Measurements from ENCODE around the gene MOCS1.

- no peak for TF ChIP-seq MAFK (IDR thresholded peaks at IDR 0.05; ENCODE audit: low read length)
- TF ChIP-seq PATZ1 (CRISPR knock-in tag; IDR thresholded peaks at IDR 0.05; ENCODE audit: borderline replicate concordance): no peak
- TF ChIP-seq MCM3 (IDR thresholded peaks at IDR 0.05): no peak
- TF ChIP-seq E2F3 (CRISPR knock-in tag; IDR thresholded peaks at IDR 0.05): no peak
- TF ChIP-seq, protein P1, sequence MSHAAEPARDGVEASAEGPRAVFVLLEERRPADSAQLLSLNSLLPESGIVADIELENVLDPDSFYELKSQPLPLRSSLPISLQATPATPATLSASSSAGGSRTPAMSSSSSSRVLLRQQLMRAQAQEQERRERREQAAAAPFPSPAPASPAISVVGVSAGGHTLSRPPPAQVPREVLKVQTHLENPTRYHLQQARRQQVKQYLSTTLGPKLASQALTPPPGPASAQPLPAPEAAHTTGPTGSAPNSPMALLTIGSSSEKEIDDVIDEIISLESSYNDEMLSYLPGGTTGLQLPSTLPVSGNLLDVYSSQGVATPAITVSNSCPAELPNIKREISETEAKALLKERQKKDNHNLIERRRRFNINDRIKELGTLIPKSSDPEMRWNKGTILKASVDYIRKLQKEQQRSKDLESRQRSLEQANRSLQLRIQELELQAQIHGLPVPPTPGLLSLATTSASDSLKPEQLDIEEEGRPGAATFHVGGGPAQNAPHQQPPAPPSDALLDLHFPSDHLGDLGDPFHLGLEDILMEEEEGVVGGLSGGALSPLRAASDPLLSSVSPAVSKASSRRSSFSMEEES (CRISPR knock-in tag; IDR thresholded peaks at IDR 0.05): no peak
- TF ChIP-seq ZNF780A (CRISPR knock-in tag; IDR thresholded peaks at IDR 0.05): no peak
- TF ChIP-seq YY1 (IDR thresholded peaks at IDR 0.05; ENCODE audit: borderline replicate concordance in 1 of 3, control insufficient read depth in 1 of 3, extremely low read depth in 1 of 3, insufficient read depth in 3 of 3, insufficient read length in 1 of 3, insufficient replicate concordance in 2 of 3, low read depth in 1 of 3, low read length in 2 of 3): no peak
- TF ChIP-seq SMAD4 (CRISPR knock-in tag; conservative IDR thresholded peaks at IDR 0.05): no peak
- TF ChIP-seq ZNF311 (CRISPR knock-in tag; IDR thresholded peaks at IDR 0.05): no peak
- no peak for TF ChIP-seq CBX2 (IDR thresholded peaks at IDR 0.05; ENCODE audit: insufficient read depth, low read length, poor library complexity, severe bottlenecking)
- TF ChIP-seq HDAC2 (IDR thresholded peaks at IDR 0.05): no peak
- no peak for TF ChIP-seq ZBTB1 (CRISPR knock-in tag; IDR thresholded peaks at IDR 0.05; ENCODE audit: borderline replicate concordance, low read depth)
- no peak for TF ChIP-seq MTF1 (CRISPR knock-in tag; IDR thresholded peaks at IDR 0.05; ENCODE audit: borderline replicate concordance)
- no peak for TF ChIP-seq BDP1 (IDR thresholded peaks at IDR 0.05; ENCODE audit: insufficient read depth, insufficient read length)
Observed at GRCh38 chr6:39905640-39905975, 28.7 kb downstream of the MOCS1 start.
